Gastrocnemius medialis (tissue), 4 donors: ENCODE measurements around the gene CREBBP.

ENCODE experiments used
- POLR2A ChIP-seq, 2 donors: fragments of 450-650 bp; IDR thresholded peaks; one replicate each; pipeline ENCODE4 v1.6.1; 2017; ENCODE audit warnings: antibody characterized with exemption in 2 of 2, mild to moderate bottlenecking in 2 of 2, moderate library complexity in 2 of 2
- TF ChIP-seq, protein P1 (sequence below), 5 experiments: fragments of 450-650 bp in 3 of 5; fragments of 200-600 bp in 2 of 5; sonication (generic) in 2 of 5; IDR thresholded peaks in 4 of 5; conservative IDR thresholded peaks in 1 of 5; 1 replicate in 4 of 5; 2 replicates in 1 of 5; pipeline ENCODE4 v1.5.1; 2016 to 2019; ENCODE audit warnings: antibody characterized with exemption in 5 of 5, mild to moderate bottlenecking in 3 of 5, moderate library complexity in 3 of 5

GRCh38 chr16:3873482-3874173, 6.9 kb downstream of the CREBBP start:
- TF ChIP-seq, protein P1, sequence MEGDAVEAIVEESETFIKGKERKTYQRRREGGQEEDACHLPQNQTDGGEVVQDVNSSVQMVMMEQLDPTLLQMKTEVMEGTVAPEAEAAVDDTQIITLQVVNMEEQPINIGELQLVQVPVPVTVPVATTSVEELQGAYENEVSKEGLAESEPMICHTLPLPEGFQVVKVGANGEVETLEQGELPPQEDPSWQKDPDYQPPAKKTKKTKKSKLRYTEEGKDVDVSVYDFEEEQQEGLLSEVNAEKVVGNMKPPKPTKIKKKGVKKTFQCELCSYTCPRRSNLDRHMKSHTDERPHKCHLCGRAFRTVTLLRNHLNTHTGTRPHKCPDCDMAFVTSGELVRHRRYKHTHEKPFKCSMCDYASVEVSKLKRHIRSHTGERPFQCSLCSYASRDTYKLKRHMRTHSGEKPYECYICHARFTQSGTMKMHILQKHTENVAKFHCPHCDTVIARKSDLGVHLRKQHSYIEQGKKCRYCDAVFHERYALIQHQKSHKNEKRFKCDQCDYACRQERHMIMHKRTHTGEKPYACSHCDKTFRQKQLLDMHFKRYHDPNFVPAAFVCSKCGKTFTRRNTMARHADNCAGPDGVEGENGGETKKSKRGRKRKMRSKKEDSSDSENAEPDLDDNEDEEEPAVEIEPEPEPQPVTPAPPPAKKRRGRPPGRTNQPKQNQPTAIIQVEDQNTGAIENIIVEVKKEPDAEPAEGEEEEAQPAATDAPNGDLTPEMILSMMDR (IDR thresholded peaks at IDR 0.05 in 4 of 5, conservative IDR thresholded peaks at IDR 0.05 in 1 of 5), result no peak
- TF ChIP-seq POLR2A (IDR thresholded peaks at IDR 0.05), result no peak
